Astrocyte (in vitro differentiated cells and primary cell): Measurements from ENCODE around the gene LIN28B. TPM values are rescaled to one million over a fixed set of nuclear protein-coding genes. Genes with fewer than 3 reads are reported as not detected.

ENCODE experiments used
- DNase-seq: peaks from one replicate; pipeline ENCODE4 v3.0.0-alpha.2; 2010; ENCODE audit warnings: low read depth
- FAIRE-seq: peaks from 2 replicates; lab custom pipeline; 2011; peaks lifted over from hg19 to GRCh38; lab: Jason Lieb, UNC
- H2AFZ ChIP-seq: 2 replicates; pipeline ENCODE4 v1.6.0; 2012; ENCODE audit warnings: low read depth, low read length, inconsistent platforms
- H3K27ac ChIP-seq: 2 replicates; pipeline ENCODE4 v1.5.1; 2011; ENCODE audit warnings: low read depth, low read length, inconsistent platforms
- H3K27me3 ChIP-seq: 2 replicates; pipeline ENCODE4 v1.6.0; 2011; ENCODE audit warnings: low read length, inconsistent platforms; ENCODE audit not compliant: insufficient read depth
- H3K36me3 ChIP-seq: 2 replicates; pipeline ENCODE4 v1.5.1; 2011; ENCODE audit warnings: low read length, inconsistent platforms; ENCODE audit not compliant: insufficient read depth
- H3K4me1 ChIP-seq: 2 replicates; pipeline ENCODE4 v1.5.1; 2011; ENCODE audit warnings: low read length, inconsistent platforms; ENCODE audit not compliant: insufficient read depth
- H3K4me2 ChIP-seq: 2 replicates; pipeline ENCODE4 v1.6.0; 2012; ENCODE audit warnings: low read length, inconsistent platforms
- H3K4me3 ChIP-seq: 2 replicates; pipeline ENCODE4 v1.5.1; 2011; ENCODE audit warnings: low read depth, mild to moderate bottlenecking, low read length, inconsistent platforms; ENCODE audit not compliant: insufficient read depth
- H3K79me2 ChIP-seq: 2 replicates; pipeline ENCODE4 v1.6.0; 2012; ENCODE audit warnings: mild to moderate bottlenecking, low read length, inconsistent platforms; ENCODE audit not compliant: insufficient read depth
- H3K9ac ChIP-seq: 2 replicates; pipeline ENCODE4 v1.6.0; 2012; ENCODE audit warnings: mild to moderate bottlenecking, low read length, inconsistent platforms
- H3K9me3 ChIP-seq: 2 replicates; pipeline ENCODE4 v1.5.1; 2012; ENCODE audit warnings: low read depth, mild to moderate bottlenecking, low read length, inconsistent platforms; ENCODE audit not compliant: insufficient read depth
- H4K20me1 ChIP-seq: 2 replicates; pipeline ENCODE4 v1.6.0; 2012; ENCODE audit warnings: low read length, inconsistent platforms; ENCODE audit not compliant: insufficient read depth
- H3K27ac Mint-ChIP-seq: one replicate; pipeline ENCODE4 v1.8.0; 2021; ENCODE audit warnings: mild to moderate bottlenecking, mixed read lengths; ENCODE audit not compliant: unreplicated experiment
- H3K27me3 Mint-ChIP-seq: one replicate; pipeline ENCODE4 v1.8.0; 2021; ENCODE audit warnings: low read depth, mixed read lengths; ENCODE audit not compliant: unreplicated experiment
- H3K36me3 Mint-ChIP-seq: one replicate; pipeline ENCODE4 v1.8.0; 2021; ENCODE audit warnings: low read depth, mixed read lengths; ENCODE audit not compliant: unreplicated experiment
- H3K4me1 Mint-ChIP-seq: one replicate; pipeline ENCODE4 v1.8.0; 2021; ENCODE audit warnings: low read depth, mixed read lengths; ENCODE audit not compliant: unreplicated experiment
- H3K4me3 Mint-ChIP-seq: one replicate; pipeline ENCODE4 v1.8.0; 2021; ENCODE audit warnings: mild to moderate bottlenecking, moderate library complexity, mixed read lengths; ENCODE audit not compliant: unreplicated experiment
- H3K9me3 Mint-ChIP-seq: one replicate; pipeline ENCODE4 v1.8.0; 2021; ENCODE audit warnings: mild to moderate bottlenecking, mixed read lengths; ENCODE audit not compliant: unreplicated experiment
- CTCF ChIP-seq: IDR thresholded peaks from 2 replicates; pipeline ENCODE4 v1.5.1; 2011; ENCODE audit warnings: low read depth, mild to moderate bottlenecking, inconsistent platforms, low read length, moderate library complexity; ENCODE audit not compliant: insufficient read depth
- EZH2 ChIP-seq: IDR thresholded peaks from 2 replicates; pipeline ENCODE4 v1.6.1; 2012; ENCODE audit warnings: mild to moderate bottlenecking, low read length, inconsistent platforms; ENCODE audit not compliant: insufficient read depth
- total RNA-seq: library from RNA; stranded (reverse); gene quantifications from 2 replicates; pipeline ENCODE4 v1.2.1, GENCODE V29; 2021

The LIN28B gene
- total RNA-seq, 1 donor from 2014 or later: 29.0 TPM

GRCh38 chr6:105095139-105095538 lies 138.2 kb downstream of the LIN28B start:
- H3K9me3 Mint-ChIP-seq: peaks cover 2% of the 10 kb centered on the region
- no peaks in the 10 kb centered on the region for H4K20me1 ChIP-seq
- no peaks in the 10 kb centered on the region for H3K27me3 ChIP-seq
- H2AFZ ChIP-seq: no peak overlapping the region
- H3K4me3 Mint-ChIP-seq: no peak overlapping the region
- H3K36me3 Mint-ChIP-seq: peaks cover 8% of the 10 kb centered on the region
- no peak overlapping the region for H3K27ac Mint-ChIP-seq
- FAIRE-seq (no peak), DNase-seq (no peak)
- no peaks in the 10 kb centered on the region for H3K9me3 ChIP-seq
- H3K4me1 ChIP-seq: no peaks in the 10 kb centered on the region
- H3K4me2 ChIP-seq: no peak overlapping the region
- no peaks in the 10 kb centered on the region for H3K79me2 ChIP-seq
- no peak overlapping the region for H3K9ac ChIP-seq
- TF ChIP-seq CTCF (no peak), EZH2 (no peak)
- no peak overlapping the region for H3K27ac ChIP-seq
- no peak overlapping the region for H3K4me3 ChIP-seq
- H3K27me3 Mint-ChIP-seq: no peaks in the 10 kb centered on the region
- peaks cover 6% of the 10 kb centered on the region for H3K36me3 ChIP-seq
- H3K4me1 Mint-ChIP-seq: no peaks in the 10 kb centered on the region

- H3K27me3 Mint-ChIP-seq: no peaks in the 10 kb centered on the region
- TF ChIP-seq CTCF (no peak), EZH2 (no peak)
- H3K4me2 ChIP-seq: no peak overlapping the region
- DNase-seq (no peak), FAIRE-seq (no peak)
- H3K9me3 ChIP-seq: no peaks in the 10 kb centered on the region
- H3K36me3 Mint-ChIP-seq: peaks cover 12% of the 10 kb centered on the region
- H4K20me1 ChIP-seq: no peaks in the 10 kb centered on the region
- H3K4me1 ChIP-seq: no peaks in the 10 kb centered on the region
- H3K9me3 Mint-ChIP-seq: peaks cover 2% of the 10 kb centered on the region
- H3K79me2 ChIP-seq: no peaks in the 10 kb centered on the region
- no peaks in the 10 kb centered on the region for H3K27me3 ChIP-seq
- H3K9ac ChIP-seq: no peak overlapping the region
- H3K27ac Mint-ChIP-seq: no peak overlapping the region
- H3K36me3 ChIP-seq: peaks cover 6% of the 10 kb centered on the region
- no peaks in the 10 kb centered on the region for H3K4me1 Mint-ChIP-seq
- H3K4me3 Mint-ChIP-seq: no peak overlapping the region
- no peak overlapping the region for H3K4me3 ChIP-seq
- H2AFZ ChIP-seq: no peak overlapping the region
- no peak overlapping the region for H3K27ac ChIP-seq
These were observed 140.4 kb downstream of the LIN28B start for GRCh38 chr6:105097288-105097687.

- no peak overlapping the region for H3K4me3 Mint-ChIP-seq
- no peak for FAIRE-seq
- no peaks in the 10 kb centered on the region for H3K4me1 ChIP-seq
These were observed 142.5 kb downstream of the LIN28B start for GRCh38 chr6:105099371-105099770.

More at GRCh38 chr6:105099371-105099770, 142.5 kb downstream of the LIN28B start:
- Mint-ChIP-seq H3K27me3 (no peaks in the 10 kb centered on the region), H3K4me1 (no peaks in the 10 kb centered on the region), H3K27ac (no peak overlapping the region), H3K36me3 (peaks cover 12% of the 10 kb centered on the region), H3K9me3 (no peaks in the 10 kb centered on the region)
- Histone ChIP-seq H3K4me3 (no peak overlapping the region), H3K9me3 (no peaks in the 10 kb centered on the region), H3K4me2 (no peak overlapping the region), H2AFZ (no peak overlapping the region), H3K36me3 (peaks cover 6% of the 10 kb centered on the region), H3K79me2 (no peaks in the 10 kb centered on the region), H3K27ac (no peak overlapping the region), H3K27me3 (no peaks in the 10 kb centered on the region), H3K9ac (no peak overlapping the region), H4K20me1 (no peaks in the 10 kb centered on the region)
- TF ChIP-seq CTCF: no peak
- no peak for TF ChIP-seq EZH2
- DNase-seq: no peak
